ENCODE data around the gene TPST1.

DNA sequence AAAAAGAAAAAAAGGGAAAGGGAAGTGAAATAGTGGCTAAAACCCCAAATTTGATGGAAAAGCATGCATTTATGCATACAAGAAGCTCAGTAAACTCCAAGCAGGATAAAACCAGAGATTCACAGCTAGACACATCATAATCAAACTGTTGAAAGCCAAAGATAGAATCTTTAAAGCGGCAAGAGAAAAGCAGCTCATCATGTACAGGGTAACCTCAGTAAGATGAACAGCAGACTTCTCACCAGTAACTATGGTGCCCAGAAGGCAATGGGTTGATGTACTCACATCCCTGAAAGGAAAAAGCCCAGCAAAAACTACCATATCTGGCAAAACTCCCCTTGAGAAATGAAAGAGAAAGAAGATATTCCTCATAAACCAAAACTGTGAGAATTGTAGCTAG, 60.4 kb downstream of the TPST1 start:
- TF ChIP-seq CTCF (conservative IDR thresholded peaks at IDR 0.05; ENCODE audit: low read length): no peak
- TF ChIP-seq EZH2phosphoT487 (IDR thresholded peaks at IDR 0.05; ENCODE audit: borderline replicate concordance): no peak
